PC-3 (cell line): Measurements from ENCODE around the gene WNT3. TPM values are rescaled to one million over a fixed set of nuclear protein-coding genes. Genes with fewer than 3 reads are reported as not detected.

ENCODE experiments used
- ATAC-seq: fragments of 200-7000 bp; cut with Tn5 transposase; 2 replicates; pipeline ENCODE4 v1.9.1; 2020; ENCODE audit warnings: mild to moderate bottlenecking, moderate library complexity
- BruUV-seq: library from RNA; stranded (reverse); fragments of 400-500 nt; replicated peaks from 2 replicates; lab custom pipeline; 2021; lab: Mats Ljungman, UMichigan
- CTCF ChIA-PET: fragments of 300-600 bp; sonication (Branson Sonifier 250); formaldehyde crosslinking; loops from one replicate; lab custom pipeline; 2022; ENCODE audit warnings: antibody characterized with exemption; lab: Charles Lee
- POLR2A ChIA-PET: fragments of 300-600 bp; sonication (Branson Sonifier 250); formaldehyde crosslinking; loops from one replicate; lab custom pipeline; 2022; ENCODE audit warnings: antibody characterized with exemption; ENCODE audit not compliant: unreplicated experiment; lab: Charles Lee
- DNase-seq: peaks from one replicate; pipeline ENCODE4 v3.0.0-alpha.2; 2015
- H2AFZ ChIP-seq: fragments of 300-600 bp; sonication (generic); 2 replicates; pipeline ENCODE4 v1.6.0; 2016; ENCODE audit warnings: antibody characterized with exemption, low read length
- H3F3A ChIP-seq: fragments of 300-600 bp; sonication (generic); one replicate; pipeline ENCODE4 v1.6.0; 2017; ENCODE audit warnings: antibody characterized with exemption, low read length, control low read depth, mild to moderate bottlenecking; ENCODE audit not compliant: unreplicated experiment
- H3K27ac ChIP-seq: fragments of 300-600 bp; sonication (generic); 2 replicates; pipeline ENCODE4 v1.5.1; 2016; ENCODE audit warnings: mild to moderate bottlenecking, low read length
- H3K27me3 ChIP-seq: fragments of 300-600 bp; sonication (generic); 2 replicates; pipeline ENCODE4 v1.6.1; 2016; ENCODE audit warnings: low read length, mixed read lengths
- H3K36me3 ChIP-seq: fragments of 300-600 bp; sonication (generic); 2 replicates; pipeline ENCODE4 v1.6.1; 2016; ENCODE audit warnings: low read depth, mixed run types, low read length, mixed read lengths
- H3K4me1 ChIP-seq: fragments of 300-600 bp; sonication (generic); 2 replicates; pipeline ENCODE4 v1.5.1; 2016; ENCODE audit warnings: low read length; ENCODE audit not compliant: insufficient read depth
- H3K4me2 ChIP-seq: fragments of 300-600 bp; sonication (generic); 2 replicates; pipeline ENCODE4 v1.6.0; 2016; ENCODE audit warnings: low read length
- H3K4me3 ChIP-seq: fragments of 300-600 bp; sonication (generic); 2 replicates; pipeline ENCODE4 v1.5.1; 2016; ENCODE audit warnings: mild to moderate bottlenecking, low read length, mixed read lengths
- H3K79me2 ChIP-seq: fragments of 300-600 bp; sonication (generic); 2 replicates; pipeline ENCODE4 v1.6.1; 2017; ENCODE audit warnings: low read length, mixed read lengths
- H3K9ac ChIP-seq: fragments of 300-600 bp; sonication (generic); 2 replicates; pipeline ENCODE4 v1.6.0; 2016; ENCODE audit warnings: mild to moderate bottlenecking, low read length
- H3K9me2 ChIP-seq: fragments of 300-600 bp; sonication (generic); replicated peaks from 2 replicates; pipeline ENCODE4 v1.6.1; 2016; ENCODE audit warnings: mixed run types, low read length, mixed read lengths
- H3K9me3 ChIP-seq: fragments of 300-600 bp; sonication (generic); 2 replicates; pipeline ENCODE4 v1.6.1; 2016; ENCODE audit warnings: low read length, mixed read lengths
- H4K20me1 ChIP-seq: fragments of 300-600 bp; sonication (generic); 2 replicates; pipeline ENCODE4 v1.6.1; 2016; ENCODE audit warnings: low read length, mixed read lengths
- CTCF ChIP-seq: fragments of 300-600 bp; sonication (generic); conservative IDR thresholded peaks from 2 replicates; pipeline ENCODE4 v1.5.1; 2017; ENCODE audit warnings: antibody characterized with exemption, low read depth, mild to moderate bottlenecking, low read length
- EZH2 ChIP-seq: fragments of 300-600 bp; sonication (generic); IDR thresholded peaks from one replicate; pipeline ENCODE4 v1.6.1; 2017; ENCODE audit warnings: antibody characterized with exemption, mild to moderate bottlenecking, low read length; ENCODE audit not compliant: unreplicated experiment
- EZH2phosphoT487 ChIP-seq: fragments of 300-600 bp; sonication (generic); IDR thresholded peaks from 2 replicates; pipeline ENCODE4 v1.6.1; 2018; ENCODE audit warnings: mild to moderate bottlenecking, antibody characterized with exemption, low read length, borderline replicate concordance
- intact Hi-C: fragments of 100-400 bp; cut with micrococcal nuclease; formaldehyde crosslinking; loops from 2 replicates; pipeline ENCODE4 v1.9.0; 2023
- total RNA-seq: library from RNA; depleted of rRNA; stranded (reverse); fragments of >200 nt; gene quantifications from 2 replicates; pipeline ENCODE4 v1.2.3, GENCODE V29; 2014

WNT3 gene
- total RNA-seq, 1 experiment from 2014 or later = 4.9 TPM

GRCh38 chr17:46850688-46851028, 32.2 kb upstream of the WNT3 start:
- no peak for DNase-seq
- H3K9me3 ChIP-seq = no peaks in the 10 kb centered on the region
- H4K20me1 ChIP-seq = no peaks in the 10 kb centered on the region
- no peak overlapping the region for H3K27ac ChIP-seq
- no peaks in the 10 kb centered on the region for H3K36me3 ChIP-seq
- TF ChIP-seq EZH2 (no peak), EZH2phosphoT487 (no peak), CTCF (no peak)
- CTCF ChIA-PET = no interaction called here
- no peaks in the 10 kb centered on the region for H3F3A ChIP-seq
- POLR2A ChIA-PET = no interaction called here
- BruUV-seq = no TSS peak
- no peak overlapping the region for H3K9ac ChIP-seq
- H3K27me3 ChIP-seq = peaks cover 34% of the 10 kb centered on the region
- intact Hi-C loops = no loop called here
- no peak overlapping the region for H2AFZ ChIP-seq
- H3K4me1 ChIP-seq = no peaks in the 10 kb centered on the region
- ATAC-seq = no peak
- no peak overlapping the region for H3K4me2 ChIP-seq
- no peaks in the 10 kb centered on the region for H3K9me2 ChIP-seq
- H3K79me2 ChIP-seq = no peaks in the 10 kb centered on the region
- H3K4me3 ChIP-seq = no peak overlapping the region

- no peaks in the 10 kb centered on the region for H3K9me2 ChIP-seq
- BruUV-seq = no TSS peak
- H3K9me3 ChIP-seq = no peaks in the 10 kb centered on the region
- H3K27me3 ChIP-seq = peaks cover 34% of the 10 kb centered on the region
- no peak overlapping the region for H3K4me2 ChIP-seq
- CTCF ChIA-PET = interaction anchor here (1.0 kb wide), 1 partner anchor 13 kb away, joined by 4 read pairs; no protein-coding TSS in a partner anchor
- no peak overlapping the region for H2AFZ ChIP-seq
- H3K4me3 ChIP-seq = no peak overlapping the region
- intact Hi-C loops = no loop called here
- H3K4me1 ChIP-seq = no peaks in the 10 kb centered on the region
- no peaks in the 10 kb centered on the region for H3K36me3 ChIP-seq
- no peak for DNase-seq
- no peak for ATAC-seq
- no peak for TF ChIP-seq CTCF
- TF ChIP-seq EZH2 = no peak
- no peak for TF ChIP-seq EZH2phosphoT487
- H3K27ac ChIP-seq = no peak overlapping the region
- POLR2A ChIA-PET = no interaction called here
- no peaks in the 10 kb centered on the region for H3K79me2 ChIP-seq
- no peaks in the 10 kb centered on the region for H4K20me1 ChIP-seq
- H3F3A ChIP-seq = no peaks in the 10 kb centered on the region
- H3K9ac ChIP-seq = no peak overlapping the region
Observed at GRCh38 chr17:46848534-46848933, 30.0 kb upstream of the WNT3 start.

- CTCF ChIA-PET = no interaction called here
- BruUV-seq = no TSS peak
- intact Hi-C loops = no loop called here
- Histone ChIP-seq H3K79me2 (no peaks in the 10 kb centered on the region), H3K9ac (no peak overlapping the region), H3K9me2 (no peaks in the 10 kb centered on the region), H3K36me3 (no peaks in the 10 kb centered on the region), H3K4me2 (no peak overlapping the region), H3K9me3 (peaks cover 6% of the 10 kb centered on the region; the same call in 1 of the 2 replicates), H3F3A (no peaks in the 10 kb centered on the region), H2AFZ (no peak overlapping the region), H3K27ac (no peak overlapping the region), H3K27me3 (peaks cover 28% of the 10 kb centered on the region), H3K4me1 (no peaks in the 10 kb centered on the region), H3K4me3 (no peak overlapping the region), H4K20me1 (no peaks in the 10 kb centered on the region)
- no peak for ATAC-seq
- POLR2A ChIA-PET = no interaction called here
- DNase-seq = no peak
- TF ChIP-seq EZH2phosphoT487 = no peak
- TF ChIP-seq CTCF = no peak
- TF ChIP-seq EZH2 = no peak
Observed at GRCh38 chr17:46847204-46848191, 29.0 kb upstream of the WNT3 start.
